H9 (cell line): ENCODE measurements around the gene CLEC10A. TPM values are rescaled to one million over a fixed set of nuclear protein-coding genes. Genes with fewer than 3 reads are reported as not detected.

Experiments used
- DNase-seq: peaks from one replicate; pipeline ENCODE4 v3.0.0-alpha.2; 2017
- H2AFZ ChIP-seq: one replicate; pipeline ENCODE4 v1.6.1; 2013; ENCODE audit warnings: mild to moderate bottlenecking, low read length, control low read depth, moderate library complexity
- H2AK5ac ChIP-seq: 2 replicates; pipeline ENCODE4 v1.6.1; 2013; ENCODE audit warnings: low read length, control low read depth, mixed read lengths; ENCODE audit not compliant: insufficient read length
- H2BK120ac ChIP-seq: one replicate; pipeline ENCODE4 v1.6.1; 2013; ENCODE audit warnings: low read depth, mild to moderate bottlenecking, low read length, control low read depth, inconsistent platforms; ENCODE audit not compliant: poor library complexity, severe bottlenecking
- H2BK12ac ChIP-seq: 2 replicates; pipeline ENCODE4 v1.6.1; 2013; ENCODE audit warnings: low read length, control low read depth, mixed read lengths, low read depth; ENCODE audit not compliant: insufficient read length
- H2BK15ac ChIP-seq: 2 replicates; pipeline ENCODE4 v1.6.1; 2013; ENCODE audit warnings: low read depth, low read length, control low read depth
- H2BK20ac ChIP-seq: one replicate; pipeline ENCODE4 v1.6.1; 2013; ENCODE audit warnings: low read depth, mild to moderate bottlenecking, low read length, control low read depth, inconsistent platforms; ENCODE audit not compliant: poor library complexity, severe bottlenecking
- H2BK5ac ChIP-seq: 2 replicates; pipeline ENCODE4 v1.6.1; 2013; ENCODE audit warnings: low read length, control low read depth, mixed read lengths; ENCODE audit not compliant: insufficient read length
- H3K14ac ChIP-seq: 2 replicates; pipeline ENCODE4 v1.6.1; 2013; ENCODE audit warnings: low read length, control low read depth; ENCODE audit not compliant: insufficient read depth
- H3K18ac ChIP-seq: 2 replicates; pipeline ENCODE4 v1.6.1; 2013; ENCODE audit warnings: low read depth, mild to moderate bottlenecking, mixed read lengths, low read length, control low read depth; ENCODE audit not compliant: insufficient read length
- H3K23ac ChIP-seq: 2 replicates; pipeline ENCODE4 v1.6.1; 2013; ENCODE audit warnings: low read length, control low read depth, mixed read lengths, low read depth; ENCODE audit not compliant: insufficient read length
- H3K23me2 ChIP-seq: 2 replicates; pipeline ENCODE4 v1.6.1; 2013; ENCODE audit warnings: low read depth, mild to moderate bottlenecking, mixed read lengths, low read length, control low read depth; ENCODE audit not compliant: insufficient read length, poor library complexity, severe bottlenecking
- H3K27ac ChIP-seq: 2 replicates; pipeline ENCODE4 v1.5.1; 2013; ENCODE audit warnings: low read length, control low read depth, mixed read lengths, low read depth; ENCODE audit not compliant: insufficient read length
- H3K27me3 ChIP-seq: 2 replicates; pipeline ENCODE4 v1.6.1; 2013; ENCODE audit warnings: low read length, control low read depth, inconsistent platforms; ENCODE audit not compliant: insufficient read depth
- H3K4ac ChIP-seq: 2 replicates; pipeline ENCODE4 v1.6.1; 2013; ENCODE audit warnings: low read depth, mild to moderate bottlenecking, control low read depth, inconsistent platforms, low read length, moderate library complexity
- H3K4me1 ChIP-seq: 2 replicates; pipeline ENCODE4 v1.6.1; 2013; ENCODE audit warnings: low read length, control low read depth, inconsistent platforms; ENCODE audit not compliant: insufficient read depth
- H3K4me2 ChIP-seq: 2 replicates; pipeline ENCODE4 v1.6.1; 2013; ENCODE audit warnings: low read length, control low read depth, mixed read lengths; ENCODE audit not compliant: insufficient read length, insufficient read depth
- H3K56ac ChIP-seq: 2 replicates; pipeline ENCODE4 v1.6.1; 2013; ENCODE audit warnings: low read depth, mild to moderate bottlenecking, mixed read lengths, low read length, control low read depth; ENCODE audit not compliant: insufficient read length
- H3K79me1 ChIP-seq: 2 replicates; pipeline ENCODE4 v1.6.1; 2013; ENCODE audit warnings: low read depth, mild to moderate bottlenecking, moderate library complexity, low read length, control low read depth, inconsistent platforms; ENCODE audit not compliant: insufficient read depth, poor library complexity, severe bottlenecking
- H3K79me2 ChIP-seq: 2 replicates; pipeline ENCODE4 v1.6.1; 2013; ENCODE audit warnings: low read length, control low read depth, inconsistent platforms; ENCODE audit not compliant: insufficient read depth
- H3K9ac ChIP-seq: 2 replicates; pipeline ENCODE4 v1.6.1; 2013; ENCODE audit warnings: low read length, control low read depth, mixed read lengths; ENCODE audit not compliant: insufficient read length; ENCODE audit errors: extremely low read depth
- H3K9me3 ChIP-seq: one replicate; pipeline ENCODE4 v1.6.1; 2013; ENCODE audit warnings: low read depth, low read length, inconsistent platforms; ENCODE audit not compliant: control insufficient read depth
- H3T11ph ChIP-seq: one replicate; pipeline ENCODE4 v1.6.1; 2013; ENCODE audit warnings: mild to moderate bottlenecking, low read length, control low read depth, inconsistent platforms
- H4K20me1 ChIP-seq: one replicate; pipeline ENCODE4 v1.6.1; 2013; ENCODE audit not compliant: control insufficient read depth, insufficient read length, insufficient read depth
- H4K5ac ChIP-seq: 2 replicates; pipeline ENCODE4 v1.6.1; 2013; ENCODE audit warnings: low read depth, mild to moderate bottlenecking, mixed read lengths, low read length, control low read depth; ENCODE audit not compliant: insufficient read length
- H4K8ac ChIP-seq: replicated peaks from 2 replicates; pipeline ENCODE4 v1.6.1; 2013; ENCODE audit warnings: low read length, control low read depth, mixed read lengths, low read depth; ENCODE audit not compliant: insufficient read length
- H4K91ac ChIP-seq: 2 replicates; pipeline ENCODE4 v1.6.1; 2013; ENCODE audit warnings: low read depth, mild to moderate bottlenecking, moderate library complexity, mixed read lengths, low read length, control low read depth; ENCODE audit not compliant: insufficient read length
- H3K27ac Mint-ChIP-seq, 3 experiments: 2 replicates in 2 of 3; 3 replicates in 1 of 3; pipeline ENCODE4 v1.8.0; 2020 to 2021; ENCODE audit warnings: mixed read lengths in 3 of 3, mild to moderate bottlenecking in 1 of 3, moderate library complexity in 1 of 3
- H3K27me3 Mint-ChIP-seq: 2 replicates; pipeline ENCODE4 v1.8.0; 2021; ENCODE audit warnings: low read depth, mild to moderate bottlenecking, moderate library complexity, mixed read lengths
- H3K36me3 Mint-ChIP-seq, 3 experiments: 2 replicates in 2 of 3; 3 replicates in 1 of 3; pipeline ENCODE4 v1.8.0; 2020 to 2021; ENCODE audit warnings: low read depth in 3 of 3, mixed read lengths in 3 of 3; ENCODE audit not compliant: insufficient read depth in 1 of 3
- H3K4me1 Mint-ChIP-seq, 2 experiments: 2 replicates each; pipeline ENCODE4 v1.8.0; 2020; ENCODE audit warnings: mixed read lengths in 2 of 2
- H3K4me3 Mint-ChIP-seq, 2 experiments: 2 replicates in 1 of 2; 3 replicates in 1 of 2; pipeline ENCODE4 v1.8.0; 2020 to 2021; ENCODE audit warnings: mild to moderate bottlenecking in 2 of 2, mixed read lengths in 2 of 2, moderate library complexity in 1 of 2
- H3K9me3 Mint-ChIP-seq, 2 experiments: 2 replicates in 1 of 2; 3 replicates in 1 of 2; pipeline ENCODE4 v1.8.0; 2020; ENCODE audit warnings: mild to moderate bottlenecking in 2 of 2, mixed read lengths in 2 of 2, moderate library complexity in 1 of 2
- CTCF ChIP-seq: fragments of 200-600 bp; sonication (generic); conservative IDR thresholded peaks from 3 replicates; pipeline ENCODE4 v1.8.0; 2021; ENCODE audit warnings: antibody characterized with exemption, mild to moderate bottlenecking
- WGBS: extraction: QIAGEN DNeasy Blood & Tissue Kit; methylation state at CpG from one replicate; pipeline ENCODE4 v1.1.7; 2013; ENCODE audit warnings: missing lambda C conversion rate, low lambda C conversion rate, mixed read lengths; ENCODE audit not compliant: insufficient read length; ENCODE audit errors: extremely low coverage; 5-methylcytosine and 5-hydroxymethylcytosine counted together
- total RNA-seq: library from RNA; stranded (reverse); gene quantifications from 2 replicates; pipeline ENCODE4 v1.2.1, GENCODE V29; 2021

CLEC10A gene
- total RNA-seq, 1 experiment from 2014 or later: not detected

- H3K4me1 ChIP-seq: no peaks in the 10 kb centered on the region
- peaks cover 6% of the 10 kb centered on the region for H3K27me3 ChIP-seq
- Mint-ChIP-seq H3K4me1 (peaks cover 21 to 30% of the 10 kb centered on the region in 2 experiments), H3K4me3 (peak overlapping the region; percentile 58 to 80), H3K9me3 (no peaks in the 10 kb centered on the region), H3K27me3 (peaks cover 83% of the 10 kb centered on the region), H3K36me3 (no peaks in the 10 kb centered on the region), H3K27ac (peak overlapping the region in 1 of 3 experiments; percentile 34; a peak in 1 of 7 replicates)
- no peaks in the 10 kb centered on the region for H3K79me2 ChIP-seq
- no peak overlapping the region for H2BK120ac ChIP-seq
- H3K9ac ChIP-seq: no peak overlapping the region
- H3K14ac ChIP-seq: no peak overlapping the region
- peak overlapping the region; percentile 13 for H3K18ac ChIP-seq
- H3K9me3 ChIP-seq: no peaks in the 10 kb centered on the region
- H2AK5ac ChIP-seq: no peak overlapping the region
- no peak overlapping the region for H2BK12ac ChIP-seq
- TF ChIP-seq CTCF: no peak; the same call in 1 of the 3 replicates
- no CpG with 5 or more reads among the region's 15 CpGs for WGBS
- H2BK20ac ChIP-seq: no peak overlapping the region
- H4K91ac ChIP-seq: no peak overlapping the region
- H4K5ac ChIP-seq: no peak overlapping the region
- peaks cover 33% of the 10 kb centered on the region for H3K23me2 ChIP-seq
- H3K56ac ChIP-seq: no peak overlapping the region
- peak; percentile 81 for DNase-seq
- H4K8ac ChIP-seq: no peak overlapping the region
- H3K27ac ChIP-seq: no peak overlapping the region
- no peaks in the 10 kb centered on the region for H3K79me1 ChIP-seq
- H3K23ac ChIP-seq: no peak overlapping the region
- no peak overlapping the region for H2BK15ac ChIP-seq
- H2BK5ac ChIP-seq: no peak overlapping the region
- H3K4ac ChIP-seq: no peak overlapping the region
- peak overlapping the region; percentile 95 for H3K4me2 ChIP-seq
- H2AFZ ChIP-seq: peak overlapping the region; percentile 49
- H4K20me1 ChIP-seq: no peaks in the 10 kb centered on the region
- no peak overlapping the region for H3T11ph ChIP-seq
These were observed 33.8 kb downstream of the CLEC10A start for GRCh38 chr17:7046127-7046724.
